Inflammatory macrophage treated with lipopolysaccharide for 1 hour (primary cell): ENCODE results near the gene CCT6A.
"Not testable (repeated sequence)": the region's sequence is repeated elsewhere in the genome, so short reads cannot be mapped to it uniquely, and the experiment has no call there.

Experiments used
- DNase-seq, 2 donors: peaks; one replicate each; pipeline ENCODE4 v3.0.0-alpha.2; 2020 to 2022

The CCT6A gene

GRCh38 chr7:56053993-56054392 lies 2.4 kb downstream of the CCT6A start:
- no peak for DNase-seq

GRCh38 chr7:56062382-56062781 lies 10.8 kb downstream of the CCT6A start:
- no peak for DNase-seq

GRCh38 chr7:56063500-56063881 lies 11.9 kb downstream of the CCT6A start:
- no peak for DNase-seq

GRCh38 chr7:56063882-56064625 lies 12.5 kb downstream of the CCT6A start, which contains the start of gene SUMF2:
TSS of gene SUMF2 (plus strand) at chr7:56064286. CDS start at chr7:56064312, 26 bp downstream.
- peak; percentile 88 to 90 for DNase-seq

DNA sequence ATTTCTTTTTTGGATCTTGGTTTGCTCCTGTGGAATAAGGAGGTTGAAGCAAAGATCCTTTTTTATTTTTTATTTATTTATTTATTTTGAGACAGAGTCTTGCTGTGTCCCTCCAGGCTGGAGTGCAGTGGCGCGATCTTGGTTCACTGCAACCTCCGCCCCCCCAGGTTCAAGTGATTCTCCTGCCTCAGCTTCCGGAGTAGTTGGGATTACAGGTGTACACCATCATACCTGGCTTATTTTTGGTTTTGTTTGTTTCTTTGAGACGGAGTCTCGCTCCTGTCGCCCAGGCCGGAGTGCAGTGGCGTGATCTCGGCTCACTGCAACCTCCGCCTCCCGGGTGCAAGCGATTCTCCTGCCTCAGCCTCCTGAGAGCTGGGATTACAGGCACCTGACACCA lies 14.8 kb downstream of the CCT6A start:
- DNase-seq = not testable (repeated sequence)

DNA sequence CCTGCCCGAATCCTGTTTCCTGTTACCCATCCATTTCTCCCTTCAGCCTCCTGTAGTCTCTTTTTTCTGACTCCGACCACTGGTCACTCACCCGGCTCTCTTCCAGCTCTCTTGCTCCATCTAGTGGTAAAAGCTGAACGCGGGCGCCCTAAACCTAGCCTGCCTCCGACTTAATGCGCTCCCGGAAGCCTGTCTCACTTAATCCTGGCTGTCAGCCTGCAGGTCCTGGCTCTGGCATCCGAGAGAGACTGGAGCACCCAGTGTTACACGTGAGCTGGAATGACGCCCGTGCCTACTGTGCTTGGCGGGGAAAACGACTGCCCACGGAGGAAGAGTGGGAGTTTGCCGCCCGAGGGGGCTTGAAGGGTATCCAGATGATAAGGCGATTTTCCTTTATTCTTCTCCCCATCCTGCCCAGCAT lies 22.8 kb downstream of the CCT6A start:
- DNase-seq = peak; percentile 52 to 97

DNA sequence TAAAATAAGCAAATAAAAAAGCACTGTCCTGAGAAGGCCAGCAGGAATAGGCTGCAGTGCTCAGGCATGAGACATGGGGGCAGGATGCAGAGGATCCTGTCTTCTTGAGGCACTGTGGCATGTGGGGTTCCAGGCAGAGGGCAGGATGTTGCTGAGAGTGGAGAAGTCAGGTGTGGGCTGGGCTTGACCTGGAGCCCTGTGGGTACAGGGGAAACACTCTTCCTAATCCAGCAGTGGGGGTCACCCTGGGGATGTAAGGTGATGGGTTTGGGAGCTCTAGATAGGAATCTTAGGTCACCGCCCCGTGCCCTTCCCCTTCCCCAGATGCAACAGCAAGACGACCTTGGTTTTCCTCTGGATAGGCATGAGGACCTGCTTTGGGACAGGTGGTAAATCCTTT lies 26.1 kb downstream of the CCT6A start:
- no peak for DNase-seq

DNA sequence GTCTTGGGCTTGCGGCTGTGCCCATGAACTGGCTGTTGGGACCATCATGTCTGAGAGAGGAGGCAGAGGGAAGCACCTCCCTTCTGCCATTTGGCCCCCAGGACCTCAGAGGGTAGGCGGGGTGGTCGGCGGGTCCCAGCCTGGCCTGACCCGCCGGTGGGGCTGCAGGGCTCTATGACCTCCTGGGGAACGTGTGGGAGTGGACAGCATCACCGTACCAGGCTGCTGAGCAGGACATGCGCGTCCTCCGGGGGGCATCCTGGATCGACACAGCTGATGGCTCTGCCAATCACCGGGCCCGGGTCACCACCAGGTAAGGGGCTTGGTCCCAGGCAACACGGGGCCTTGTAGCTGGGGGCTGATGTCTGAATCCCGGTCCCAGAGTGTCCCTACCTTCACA lies 26.6 kb downstream of the CCT6A start:
- no peak for DNase-seq

- no peak for DNase-seq
These were observed 28.1 kb downstream of the CCT6A start for GRCh38 chr7:56079450-56080185.

- DNase-seq = not testable (repeated sequence)
These were observed 29.3 kb downstream of the CCT6A start for GRCh38 chr7:56080726-56081435.

DNA sequence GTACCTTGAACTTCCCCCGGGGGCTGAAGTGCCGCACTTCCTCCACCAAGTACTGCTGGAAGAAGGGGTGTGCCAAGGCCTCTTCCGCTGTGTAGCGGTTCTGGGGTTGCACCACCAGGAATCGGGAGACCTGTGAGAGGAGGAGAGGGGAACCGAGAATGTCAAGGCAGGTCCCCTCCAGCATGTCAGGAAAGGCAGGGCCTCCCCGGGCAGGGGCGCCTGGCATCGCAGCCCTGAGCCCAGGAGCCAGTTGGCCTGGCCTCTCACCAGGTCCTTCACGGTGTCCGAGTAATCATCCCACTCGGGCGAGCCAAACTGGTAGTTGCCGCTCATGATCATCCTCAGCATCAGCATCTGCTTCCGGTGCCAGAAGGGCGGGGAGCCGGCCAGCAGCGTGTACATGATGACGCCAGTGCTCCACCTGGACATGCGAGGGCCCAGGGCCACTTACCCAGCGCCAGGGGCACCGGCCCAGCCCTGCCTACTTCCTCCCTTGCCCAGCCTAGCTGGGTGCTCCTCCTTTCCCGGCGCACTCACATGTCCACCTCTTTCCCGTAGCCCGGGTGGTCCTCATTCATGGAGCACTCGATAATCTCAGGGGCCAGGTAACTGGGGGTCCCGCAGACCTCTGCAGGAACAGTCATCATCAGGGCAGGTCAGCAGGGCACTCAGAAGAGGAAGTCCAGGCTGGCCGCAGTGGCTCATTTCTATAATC lies 30.2 kb downstream of the CCT6A start:
- no peak for DNase-seq

DNA sequence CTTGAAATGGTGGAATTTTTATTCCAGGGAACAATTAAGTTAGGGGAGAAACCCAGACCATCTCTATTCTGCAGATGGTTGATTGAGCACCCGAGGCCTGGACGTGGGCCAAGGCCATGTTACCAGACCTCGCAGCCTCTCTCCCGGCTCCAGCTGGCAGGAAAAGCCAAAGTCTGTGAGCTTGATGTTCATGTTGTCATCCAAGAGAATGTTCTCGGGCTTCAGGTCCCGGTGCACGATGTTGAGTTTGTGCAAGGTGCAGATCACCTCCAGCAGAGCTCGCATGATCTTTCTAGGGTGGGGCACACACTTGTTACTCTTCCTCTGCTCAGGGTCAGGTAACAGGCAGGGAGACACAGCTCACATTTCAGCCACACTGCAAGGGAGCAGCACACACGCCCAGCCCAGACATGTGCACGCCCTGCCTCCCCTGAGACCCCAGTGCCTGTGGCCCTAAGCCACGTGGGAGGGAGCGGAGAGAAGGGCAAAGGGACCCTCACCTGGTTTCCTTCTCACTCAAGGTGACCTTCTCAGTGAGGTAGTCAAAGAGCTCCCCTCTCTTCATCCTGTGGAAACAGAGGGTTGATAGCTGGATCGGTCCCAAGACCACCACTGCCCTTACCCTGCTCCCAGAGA lies 31.7 kb downstream of the CCT6A start:
- DNase-seq = no peak

GRCh38 chr7:56086761-56087160 lies 35.2 kb downstream of the CCT6A start:
- DNase-seq = no peak

DNA sequence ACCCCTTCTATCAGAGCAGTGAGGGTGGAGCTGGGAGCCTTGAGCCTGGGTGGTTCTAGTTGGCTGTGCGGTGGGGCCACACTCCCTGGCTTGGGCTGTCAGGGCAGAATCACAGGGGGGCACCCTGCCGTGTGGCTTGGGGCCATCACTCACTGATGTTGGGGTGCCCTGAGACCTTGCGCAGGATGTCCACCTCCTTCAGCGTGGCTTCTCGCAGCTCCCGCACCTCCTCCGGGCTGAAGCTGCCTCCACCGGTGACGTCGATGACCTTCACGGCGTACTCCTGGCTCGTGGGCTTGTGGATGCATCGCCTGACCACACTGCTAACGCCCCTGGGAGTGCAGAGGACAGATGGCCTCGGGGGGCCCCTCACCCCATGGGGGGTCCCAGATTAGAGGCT lies 35.9 kb downstream of the CCT6A start:
- no peak for DNase-seq

GRCh38 chr7:56091591-56091990 lies 40.0 kb downstream of the CCT6A start:
- no peak for DNase-seq

GRCh38 chr7:56092388-56092787 lies 40.8 kb downstream of the CCT6A start:
- not testable (repeated sequence) for DNase-seq

GRCh38 chr7:56092789-56093531 lies 41.4 kb downstream of the CCT6A start, which contains the start of gene PHKG1:
TSS of gene PHKG1 (minus strand) at chr7:56092952. CDS start at chr7:56088941, 4,011 bp downstream.
- no peak for DNase-seq

GRCh38 chr7:56097700-56098099 lies 46.1 kb downstream of the CCT6A start:
- peak; percentile 14 to 40 for DNase-seq

DNA sequence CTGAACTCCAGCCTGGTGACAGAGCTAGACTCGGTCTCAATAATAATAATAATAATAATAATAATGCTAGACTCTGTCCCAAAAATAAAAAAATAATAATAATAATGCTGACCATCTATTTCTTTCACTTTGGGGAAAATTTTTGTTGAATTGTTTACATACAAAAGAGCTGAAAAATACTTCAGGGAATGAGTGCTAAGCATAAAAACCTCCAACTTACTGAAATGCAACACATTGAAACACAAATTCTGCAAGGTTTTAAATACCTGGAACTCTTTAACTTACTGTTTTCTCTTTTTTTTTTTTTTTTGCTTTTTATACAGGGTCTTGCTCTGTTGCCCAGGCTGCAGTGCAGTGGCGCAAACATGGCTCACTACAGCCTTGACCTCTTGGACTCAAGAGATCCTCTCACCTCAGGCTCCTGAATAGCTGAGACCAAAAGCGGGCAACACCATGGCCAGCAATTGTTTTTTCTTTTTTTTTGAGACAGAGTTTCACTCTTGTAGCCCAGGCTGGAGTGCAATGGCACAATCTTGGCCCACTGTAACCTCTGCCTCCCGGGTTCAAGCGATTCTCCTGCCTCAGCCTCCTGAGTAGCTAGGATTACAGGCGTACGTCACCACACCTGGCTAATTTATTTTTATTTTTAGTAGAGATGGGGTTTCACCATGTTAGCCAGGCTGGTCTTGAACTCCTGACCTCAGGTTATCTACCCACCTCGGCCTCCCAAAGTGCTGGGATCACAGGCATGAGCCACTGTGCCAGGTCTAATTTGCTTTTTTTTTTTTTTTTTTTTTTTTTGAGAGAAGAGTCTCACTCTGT lies 46.8 kb downstream of the CCT6A start:
- not testable (repeated sequence) for DNase-seq

- DNase-seq = no peak
These were observed 48.1 kb downstream of the CCT6A start for GRCh38 chr7:56099653-56100052.

DNA sequence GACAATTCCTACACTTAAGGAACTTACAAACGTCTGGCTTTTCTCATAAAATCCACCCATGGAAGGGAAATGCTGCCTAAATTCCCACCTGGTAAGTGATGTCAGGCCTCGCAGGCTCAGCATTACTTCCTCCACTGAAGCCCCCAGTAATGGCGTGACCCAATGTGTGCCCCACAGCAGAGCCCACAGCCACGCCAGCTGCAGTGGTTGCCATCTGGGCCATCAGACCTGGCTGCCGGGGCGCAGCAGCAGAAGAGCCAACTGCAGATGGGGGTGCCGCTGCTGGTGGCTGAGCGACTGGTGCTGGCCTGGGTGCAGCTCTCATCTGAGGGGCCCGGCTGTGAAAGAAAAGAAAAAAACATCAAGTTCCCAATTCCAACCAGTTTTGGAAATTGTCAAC lies 52.6 kb downstream of the CCT6A start:
- not testable (repeated sequence) for DNase-seq
